Globus pallidus (tissue), 1 donor: ENCODE data around the gene NALCN.
"Not testable (repeated sequence)": the region's sequence is repeated elsewhere in the genome, so short reads cannot be mapped to it uniquely, and the experiment has no call there.

Experiments used
- DNase-seq: peaks from one replicate; pipeline ENCODE4 v3.0.0-alpha.2; 2015; ENCODE audit warnings: low spot score

Gene NALCN

DNA sequence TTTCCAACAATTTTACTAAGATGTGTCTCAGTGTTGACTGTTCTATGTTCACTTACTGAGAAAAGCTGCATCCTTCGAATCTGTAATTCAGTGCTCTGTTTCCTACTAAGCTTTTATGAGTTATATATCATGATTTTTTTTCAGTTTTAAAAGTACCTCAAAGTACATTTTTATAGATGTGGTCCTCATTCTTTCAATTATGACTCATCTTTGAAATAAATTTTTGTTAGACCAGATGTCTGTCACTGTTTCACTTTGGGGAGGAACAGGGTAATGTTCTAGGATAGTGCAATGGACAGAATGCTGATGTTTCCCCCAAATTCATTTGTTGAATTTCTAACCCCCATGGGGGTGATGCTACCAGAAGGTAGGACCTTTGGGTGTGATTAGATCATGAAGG is 74.8 kb downstream of the NALCN start:
- DNase-seq, result no peak

DNA sequence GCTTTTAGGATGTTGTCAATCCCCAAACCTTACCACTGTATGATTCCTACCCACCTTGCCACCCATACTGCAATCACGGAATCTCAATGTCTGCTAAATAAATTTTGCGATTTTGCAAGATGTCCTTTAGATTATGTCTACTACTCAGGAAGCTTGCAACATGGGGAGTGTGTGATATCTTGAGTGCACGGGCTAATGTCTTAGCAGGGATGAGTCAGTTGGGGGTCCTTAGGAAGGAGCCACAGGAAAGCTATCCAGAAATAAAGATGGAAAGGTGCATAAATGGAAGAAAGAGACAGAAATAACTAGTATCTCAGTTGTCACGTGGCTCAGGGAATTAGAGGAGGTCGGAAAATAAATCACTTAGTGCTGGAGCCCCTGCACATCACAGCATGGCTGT is 77.1 kb downstream of the NALCN start:
- no peak for DNase-seq

DNA sequence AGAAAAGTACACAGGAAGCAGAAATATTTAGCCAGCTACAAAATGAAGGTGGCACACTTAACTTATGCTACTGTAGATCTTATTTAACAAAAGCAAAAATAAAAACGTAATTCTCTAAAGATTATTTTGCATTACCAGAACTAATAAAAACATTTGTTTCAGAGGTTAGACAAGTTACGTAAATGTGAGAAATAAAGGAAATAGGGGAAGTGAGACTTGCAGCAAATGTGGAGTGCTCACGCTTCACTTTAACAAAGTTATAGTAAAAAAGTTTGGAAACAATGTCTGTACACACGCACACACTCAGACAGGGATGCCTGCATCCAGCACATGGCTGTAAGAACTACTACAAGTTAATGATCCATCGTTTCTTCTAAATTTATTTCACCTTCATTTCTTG is 83.7 kb downstream of the NALCN start:
- no peak for DNase-seq

DNA sequence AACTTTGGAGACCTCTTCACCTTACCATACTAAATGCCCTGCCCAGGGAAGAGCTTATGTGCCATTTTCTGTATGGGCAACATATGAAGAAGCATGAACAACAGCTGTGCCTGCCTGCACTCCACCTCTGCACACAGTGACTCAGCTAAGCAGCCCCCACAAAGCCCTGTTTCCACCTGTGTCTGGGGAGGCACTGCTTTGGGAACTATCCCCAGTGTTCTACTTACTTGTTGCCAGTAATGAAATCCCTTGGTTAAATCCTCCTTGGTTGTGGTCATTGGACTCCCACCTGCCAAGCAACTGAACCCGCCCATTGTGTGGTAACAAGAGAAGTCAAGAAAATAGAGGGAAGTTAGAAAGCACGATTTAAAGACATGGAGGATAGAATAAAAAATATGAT is 84.6 kb downstream of the NALCN start:
- no peak for DNase-seq

DNA sequence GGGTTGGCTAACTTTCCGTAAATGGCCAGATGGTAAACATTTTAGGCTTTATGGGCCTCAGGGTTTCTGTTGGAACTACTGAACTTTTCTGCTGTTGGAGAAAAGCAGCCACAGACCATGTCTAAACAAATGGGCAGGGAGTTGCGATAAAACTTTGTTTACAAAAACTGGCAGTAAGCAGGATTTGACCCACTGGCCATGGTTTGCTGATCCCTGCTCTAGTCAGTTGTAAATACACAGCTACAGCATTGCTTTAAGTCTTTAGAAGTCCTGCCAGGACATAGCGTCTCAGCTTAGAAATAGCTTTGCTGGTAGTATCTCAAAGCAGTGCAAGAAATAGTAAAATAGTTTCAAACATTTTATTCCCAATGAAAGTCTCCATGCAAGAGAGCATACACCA is 88.4 kb downstream of the NALCN start:
- no peak for DNase-seq

DNA sequence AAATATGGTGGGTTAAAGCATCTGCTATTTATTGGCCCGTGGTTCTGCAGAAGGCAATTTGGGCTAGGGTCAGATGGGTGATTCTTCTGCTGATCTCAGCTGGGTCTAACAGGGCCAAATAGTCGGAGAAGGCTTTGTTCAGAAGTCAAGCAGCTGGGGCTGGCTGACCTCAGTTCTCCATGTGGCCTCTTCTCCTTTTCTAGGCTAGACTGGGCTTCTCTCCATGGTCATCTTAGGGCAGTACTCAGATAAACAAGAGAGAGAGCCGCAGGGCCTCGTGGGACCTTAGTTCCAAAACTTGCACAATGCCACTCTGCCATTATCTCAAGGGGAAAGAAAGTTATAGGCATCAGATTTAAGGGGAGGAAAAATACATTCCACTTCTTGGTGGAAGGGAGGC is 89.6 kb downstream of the NALCN start:
- peak; percentile 9 for DNase-seq

DNA sequence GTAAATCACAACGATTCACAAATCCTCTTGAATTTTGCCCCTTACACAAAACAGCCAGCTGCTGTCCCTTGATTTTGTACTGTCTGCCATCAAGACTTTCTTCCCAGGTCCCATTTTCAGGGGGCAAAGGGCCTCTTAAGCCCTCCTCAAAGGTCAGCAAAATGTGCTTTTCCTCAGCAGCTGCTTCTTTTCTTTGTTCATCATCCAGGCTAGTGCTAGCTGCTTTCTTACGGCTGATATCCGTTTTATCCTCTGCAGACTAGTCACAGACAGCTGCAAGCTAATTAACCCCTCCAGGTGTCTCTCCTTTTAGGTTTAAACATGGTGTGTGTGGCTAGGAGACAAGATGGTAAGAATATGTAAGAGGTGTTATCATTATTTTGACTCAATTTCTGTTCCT is 90.9 kb downstream of the NALCN start:
- no peak for DNase-seq

DNA sequence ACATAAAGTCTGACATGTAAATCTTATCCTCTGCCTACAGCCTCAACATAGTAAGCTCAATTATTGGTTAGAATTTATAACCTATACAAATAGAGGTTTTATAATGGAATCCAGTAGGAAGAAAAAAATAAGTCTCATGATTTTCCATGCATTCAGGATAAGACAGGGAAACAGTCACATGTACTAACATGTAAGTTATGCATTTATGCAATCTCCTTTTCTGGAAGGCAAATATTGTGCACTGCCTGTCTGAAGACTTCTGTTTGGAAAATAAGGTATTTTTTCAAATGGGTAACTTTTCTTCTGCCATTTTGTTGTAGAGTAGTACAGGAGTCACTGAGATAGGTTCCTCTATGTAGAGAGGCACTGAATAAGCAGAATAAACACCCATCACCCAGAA is 92.7 kb downstream of the NALCN start:
- DNase-seq, result no peak

DNA sequence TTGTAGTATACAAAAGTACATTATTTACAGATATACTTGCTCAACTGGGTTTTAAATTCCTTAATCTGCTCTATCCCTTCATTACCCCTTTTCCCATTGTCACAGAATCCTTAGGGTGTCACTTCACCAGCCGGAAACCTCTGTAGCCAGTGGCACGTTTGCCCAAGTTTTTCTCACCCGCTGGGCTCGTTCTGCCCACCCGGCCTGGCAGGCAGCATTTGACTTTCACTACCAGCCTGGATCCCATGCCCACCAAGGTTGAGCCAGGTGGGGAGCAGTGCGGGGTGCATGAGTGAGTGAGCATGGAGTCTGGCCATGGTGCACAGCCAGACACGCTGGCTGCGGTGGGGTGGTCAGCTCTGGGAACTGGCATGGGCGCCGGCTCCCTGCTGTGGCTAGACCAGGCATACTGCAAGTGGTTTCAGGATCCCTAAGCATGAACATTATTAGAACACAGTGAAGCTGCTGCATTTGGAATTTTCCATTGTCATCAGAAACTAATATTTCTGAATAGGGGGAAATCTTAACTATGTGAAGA is 98.3 kb downstream of the NALCN start:
- DNase-seq, result no peak

DNA sequence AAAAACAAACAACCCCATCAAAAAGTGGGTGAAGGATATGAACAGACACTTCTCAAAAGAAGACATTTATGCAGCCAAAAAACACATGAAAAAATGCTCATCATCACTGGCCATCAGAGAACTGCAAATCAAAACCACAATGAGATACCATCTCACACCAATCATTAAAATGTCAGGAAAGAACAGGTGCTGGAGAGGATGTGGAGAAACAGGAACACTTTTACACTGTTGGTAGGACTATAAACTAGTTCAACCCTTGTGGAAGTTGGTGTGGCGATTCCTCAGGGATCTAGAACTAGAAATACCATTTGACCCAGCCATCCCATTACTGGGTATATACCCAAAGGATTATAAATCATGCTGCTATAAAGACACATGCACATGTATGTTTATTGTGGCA is 102.8 kb downstream of the NALCN start:
- DNase-seq, result not testable (repeated sequence)

DNA sequence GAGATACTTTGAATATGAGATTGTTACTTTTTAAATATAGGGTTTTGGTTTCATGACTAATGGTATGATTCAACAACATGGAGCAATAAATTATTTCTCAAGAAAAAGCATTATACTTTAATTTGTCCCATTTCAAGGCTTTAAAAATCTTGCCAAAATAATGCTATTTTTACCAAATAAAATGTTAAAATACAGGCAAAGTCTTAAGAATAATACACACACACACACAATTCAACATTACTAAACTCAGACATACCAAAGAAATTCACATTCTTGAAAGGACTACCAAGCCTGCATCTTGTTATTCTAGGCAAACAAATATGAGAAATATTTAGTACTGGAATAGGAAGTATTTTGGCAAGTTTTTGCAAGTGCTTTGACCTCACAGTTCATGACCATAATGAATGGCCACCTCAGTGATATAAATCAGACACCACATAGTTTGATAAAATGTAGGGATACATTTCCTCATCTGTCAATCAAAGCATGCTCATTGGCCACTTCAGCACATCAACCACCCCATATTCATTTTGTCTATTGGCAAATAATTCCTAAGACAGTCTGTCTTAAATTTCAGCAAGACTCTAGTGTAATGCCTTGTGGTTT is 107.2 kb downstream of the NALCN start:
- no peak for DNase-seq

DNA sequence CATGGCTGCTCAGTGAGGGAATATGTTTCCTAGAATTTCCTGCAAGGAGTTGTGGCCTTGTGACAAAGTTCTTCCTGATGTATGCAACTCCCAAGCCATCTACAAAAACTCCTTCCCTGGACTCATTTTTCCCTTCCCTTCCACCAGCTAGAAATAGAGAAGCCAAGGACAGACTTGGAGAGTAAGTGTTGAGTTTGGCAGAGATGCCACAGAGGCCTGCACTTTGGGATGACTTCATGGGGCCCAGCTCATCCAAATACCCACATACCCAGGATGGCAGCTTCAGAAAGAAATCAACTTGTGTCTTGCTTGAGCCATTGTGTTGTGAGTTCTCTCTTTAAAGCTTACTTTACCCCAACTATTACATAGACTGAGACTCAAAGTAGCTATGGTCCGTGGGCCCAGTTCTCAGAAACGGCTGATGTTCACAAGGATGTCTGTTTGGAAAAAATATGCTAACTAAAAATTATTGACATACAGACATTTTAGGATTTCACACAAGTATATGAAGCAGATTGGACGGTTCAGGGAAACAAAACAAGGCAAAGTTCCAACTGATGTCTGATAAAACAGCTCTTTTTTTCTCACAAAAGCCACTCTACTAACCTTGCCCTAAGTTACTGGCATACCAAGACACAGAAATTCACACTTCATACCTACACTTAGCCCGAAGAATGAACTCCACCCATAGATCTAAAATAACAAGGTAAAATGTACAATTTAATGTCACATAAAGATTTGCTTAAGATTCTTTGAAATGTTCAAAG is 107.9 kb downstream of the NALCN start:
- no peak for DNase-seq

DNA sequence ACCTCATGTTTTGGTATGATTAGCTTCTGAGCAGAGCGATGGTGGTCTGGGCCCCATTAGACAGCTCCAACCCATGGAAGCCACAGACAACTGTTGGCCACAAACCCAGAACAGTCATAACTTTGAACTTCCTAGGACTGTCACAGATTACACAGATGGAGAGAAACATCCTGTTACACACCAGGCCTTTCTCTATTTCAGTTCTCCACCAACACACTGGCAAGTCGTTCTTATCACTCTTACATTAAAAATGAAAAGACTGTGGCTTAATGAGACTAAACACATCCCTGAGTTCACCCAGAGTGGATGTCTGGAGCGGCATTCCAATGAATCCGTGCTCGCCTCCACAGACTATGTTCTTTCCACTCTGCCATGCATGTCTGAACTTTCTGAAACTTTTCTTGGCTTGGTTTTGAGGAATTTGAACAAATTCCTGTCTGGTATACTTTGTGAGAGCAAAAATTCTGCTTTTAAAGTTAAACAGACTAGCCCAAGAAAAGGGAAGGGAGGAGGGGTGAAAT is 109.1 kb downstream of the NALCN start:
- DNase-seq, result no peak

DNA sequence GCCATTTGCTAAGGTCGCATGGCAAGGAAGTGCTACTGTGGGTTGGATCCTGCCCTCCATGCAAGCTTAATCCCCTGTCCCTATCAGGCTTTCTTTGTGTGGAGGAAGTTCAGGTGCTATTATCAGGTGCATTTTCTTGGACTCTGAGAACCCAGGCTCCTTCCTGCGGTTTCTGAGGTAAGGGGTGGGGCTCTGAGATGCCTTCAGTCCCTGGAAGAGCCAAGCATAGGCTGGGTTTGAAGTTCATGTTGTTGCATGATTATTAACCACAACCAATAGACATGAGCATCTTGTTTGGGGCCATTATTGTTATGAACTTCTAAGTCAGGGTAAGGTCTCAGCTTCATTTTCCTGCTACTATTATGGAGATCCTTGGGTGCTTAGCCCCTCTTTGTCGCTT is 109.5 kb downstream of the NALCN start:
- DNase-seq, result no peak

DNA sequence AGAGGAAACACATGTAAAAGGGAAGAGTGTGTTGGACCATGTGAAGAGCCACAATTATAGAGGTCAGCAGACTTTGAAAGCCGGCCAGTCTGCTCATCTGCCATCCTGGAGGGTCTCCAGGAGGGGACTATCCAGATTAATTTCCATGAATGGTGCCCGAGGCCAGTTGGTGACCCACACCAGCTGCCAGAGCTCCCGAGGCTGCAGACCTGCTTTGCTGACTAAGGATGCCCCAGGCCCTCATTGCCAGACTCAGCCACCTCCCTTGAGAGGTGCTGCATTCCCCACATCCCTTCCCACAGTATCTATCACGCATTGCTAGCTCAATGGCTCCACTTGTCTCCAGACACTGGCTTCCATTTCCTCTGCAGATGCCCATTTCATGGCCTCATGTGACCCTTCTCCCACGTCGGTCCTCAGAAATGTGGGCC is 110.3 kb downstream of the NALCN start:
- no peak for DNase-seq

DNA sequence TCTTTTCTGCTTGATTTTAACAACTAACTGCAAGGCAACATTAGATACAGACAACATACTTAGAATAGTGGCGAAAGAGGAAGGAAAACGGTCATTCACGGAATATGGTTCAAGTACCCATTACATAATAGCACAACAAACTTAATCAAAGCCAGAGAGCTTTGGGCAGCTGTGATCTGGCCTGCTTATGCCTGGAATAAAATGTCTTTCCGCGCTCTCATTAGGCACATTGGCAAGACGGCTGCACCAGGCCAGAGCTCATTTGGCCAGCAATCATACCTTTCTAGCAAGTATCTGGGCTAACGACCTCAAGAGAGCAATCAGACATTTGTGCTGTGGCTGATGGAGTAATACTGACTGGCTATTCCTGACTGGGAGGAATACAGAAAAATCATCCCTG is 112.8 kb downstream of the NALCN start:
- peak; percentile 36 for DNase-seq

DNA sequence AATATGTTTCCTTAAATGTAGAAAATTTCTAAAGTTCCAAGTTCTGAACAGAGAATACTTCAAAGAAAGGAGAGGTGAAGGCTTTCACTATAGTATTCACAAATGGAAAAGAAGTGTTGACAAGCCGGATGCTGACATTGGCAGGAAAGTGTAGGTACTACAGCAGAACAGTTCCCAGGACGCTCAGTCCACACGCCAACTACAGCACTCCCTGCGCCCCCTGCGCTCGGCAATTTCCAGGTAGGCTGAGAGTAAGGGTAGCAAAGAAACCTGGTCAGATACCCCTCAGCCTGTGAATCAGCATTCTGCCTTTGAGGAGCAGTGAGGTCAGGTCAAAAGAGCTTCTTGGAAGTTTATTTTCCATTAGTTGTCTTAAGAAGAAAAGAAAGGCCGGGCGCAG is 115.3 kb downstream of the NALCN start:
- DNase-seq, result no peak

DNA sequence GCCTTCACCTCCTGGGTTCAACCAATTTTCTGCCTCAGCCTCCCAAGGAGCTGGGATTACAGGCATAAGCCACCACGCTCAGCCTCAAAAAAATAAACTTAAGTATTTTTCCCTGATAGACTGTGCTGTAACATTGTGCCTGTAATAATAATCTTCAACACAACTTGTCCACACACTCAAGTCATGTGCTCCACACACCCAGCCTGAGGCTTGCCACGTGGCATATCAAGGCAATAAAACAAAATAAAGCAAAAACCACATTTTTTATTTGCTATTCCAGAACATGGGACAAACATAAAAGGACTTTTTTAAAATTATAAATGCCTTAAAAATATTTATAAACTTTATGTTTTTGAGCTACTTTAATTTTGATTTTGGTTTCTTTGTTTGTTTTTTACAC is 115.8 kb downstream of the NALCN start:
- DNase-seq, result no peak

DNA sequence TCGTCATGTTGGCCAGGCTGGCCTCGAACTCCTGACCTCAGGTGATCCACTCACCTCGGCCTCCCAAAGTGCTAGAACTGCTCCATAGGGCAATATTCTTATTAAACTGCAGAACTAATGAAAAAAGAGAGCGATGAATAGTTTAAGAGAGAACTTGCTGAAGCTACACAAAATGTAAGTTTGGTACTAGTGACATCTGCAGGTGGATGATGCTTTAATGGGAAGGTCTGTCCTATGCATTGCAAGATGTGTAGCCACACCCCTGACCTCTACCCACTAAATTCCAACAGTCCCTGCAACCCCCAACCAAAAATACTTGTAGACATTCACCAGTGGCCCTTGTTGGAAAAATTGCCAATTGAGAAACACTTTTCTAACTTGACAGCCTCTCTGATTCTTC is 117.8 kb downstream of the NALCN start:
- DNase-seq, result no peak

DNA sequence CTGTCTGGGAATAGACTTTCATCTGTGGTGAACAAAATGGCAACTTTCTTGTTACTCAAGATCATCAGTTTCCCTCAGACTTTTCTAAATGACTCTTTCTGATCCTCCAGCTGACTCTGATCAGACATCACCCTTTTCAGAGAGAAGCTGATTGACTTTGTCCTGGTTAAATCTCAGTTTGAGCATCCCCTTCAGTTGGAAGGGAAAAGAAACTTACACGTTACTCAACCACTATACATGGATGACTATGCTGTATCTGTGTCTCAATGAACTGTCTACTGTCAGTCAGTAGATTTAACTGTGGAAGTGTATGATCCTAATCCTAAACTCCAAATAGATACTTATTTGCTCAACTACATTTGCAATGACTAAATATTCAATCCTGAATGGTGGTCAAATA is 118.5 kb downstream of the NALCN start:
- DNase-seq, result no peak

DNA sequence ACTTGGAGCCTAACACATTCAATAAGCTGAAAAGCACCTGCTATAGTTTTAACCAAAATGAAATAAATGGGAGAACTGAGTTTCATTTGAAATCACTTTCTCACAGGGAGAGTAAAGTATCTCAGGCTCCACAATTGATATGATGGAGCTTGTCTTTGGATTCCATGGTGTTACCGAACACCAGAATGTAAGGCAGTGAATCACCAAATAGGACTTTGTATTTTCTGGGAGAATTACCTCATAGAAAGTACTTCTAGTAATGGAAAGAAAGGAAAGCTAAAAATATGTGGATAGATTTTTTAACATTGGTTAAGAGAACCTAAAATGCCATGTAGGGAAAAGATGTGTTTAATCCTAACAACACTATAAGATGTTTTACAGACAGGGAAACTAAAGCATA is 123.6 kb downstream of the NALCN start:
- no peak for DNase-seq

DNA sequence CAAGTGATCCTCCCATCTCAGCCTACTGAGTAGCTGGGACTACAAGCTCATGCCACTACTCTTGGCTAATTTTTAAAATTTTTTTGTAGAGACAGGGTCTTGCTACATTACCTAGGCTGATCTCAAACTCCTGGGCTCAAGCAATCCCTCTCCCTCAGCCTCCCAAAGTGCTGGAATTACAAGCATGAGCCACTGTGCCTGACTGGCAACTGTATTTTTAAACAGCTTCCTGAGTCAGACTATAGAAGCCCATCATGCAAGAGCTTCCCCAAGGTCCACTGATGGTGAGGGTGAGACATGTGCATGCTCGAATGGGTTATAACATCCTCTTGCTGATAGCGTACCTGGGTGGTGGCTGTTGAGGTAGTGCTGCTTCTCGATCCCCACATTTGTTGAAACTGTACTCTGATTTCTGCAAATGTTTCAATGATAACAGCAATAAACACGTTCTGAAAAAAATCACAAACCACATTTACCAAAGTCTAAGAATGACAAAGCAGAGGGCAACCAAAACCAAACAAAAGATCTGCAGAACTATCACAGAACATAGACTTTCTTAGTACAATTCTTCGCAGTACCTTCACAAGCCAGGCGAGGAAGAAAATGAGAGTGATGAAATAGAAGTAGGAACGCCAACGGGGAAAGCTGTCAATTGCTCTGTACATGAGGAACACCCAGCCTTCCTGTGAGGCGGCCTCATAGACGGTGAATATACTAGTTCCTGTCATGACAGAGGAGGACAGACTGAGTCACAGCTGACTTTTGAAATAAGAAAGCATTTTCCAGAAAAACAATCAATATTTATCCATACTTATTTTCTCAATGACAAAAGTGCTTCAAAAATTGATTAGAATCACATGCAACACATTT is 124.4 kb downstream of the NALCN start:
- no peak for DNase-seq

DNA sequence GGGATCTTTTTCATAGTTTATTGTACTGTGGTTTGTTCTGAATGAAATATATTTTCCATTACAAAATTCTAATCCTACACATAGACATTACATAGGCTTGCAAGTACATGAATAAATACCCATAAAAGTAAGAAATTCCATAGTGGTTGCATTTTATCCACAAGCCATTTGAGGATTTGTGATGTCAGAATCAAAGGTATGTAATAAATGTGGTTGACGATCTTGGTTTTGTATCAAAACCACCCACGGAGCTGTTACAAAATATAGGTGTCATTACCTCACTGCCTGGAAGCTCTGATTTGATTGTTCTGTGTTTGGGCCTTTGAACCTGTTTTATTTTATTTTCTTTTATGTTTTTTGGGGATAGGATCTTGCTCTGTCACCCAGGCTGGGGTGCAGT is 125.1 kb downstream of the NALCN start:
- DNase-seq, result no peak
